HG03460 (cell line): ENCODE data around the gene FTH1.
"Not testable (repeated sequence)": the region's sequence is repeated elsewhere in the genome, so short reads cannot be mapped to it uniquely, and the experiment has no call there.

ENCODE experiments used
- ATAC-seq: cut with Tn5 transposase; IDR thresholded peaks from one replicate; pipeline ENCODE4 v1.9.1; 2021; ENCODE audit not compliant: unreplicated experiment

Gene FTH1

GRCh38 chr11:61964058-61964665, 3.3 kb downstream of the FTH1 start:
- no peak for ATAC-seq

DNA sequence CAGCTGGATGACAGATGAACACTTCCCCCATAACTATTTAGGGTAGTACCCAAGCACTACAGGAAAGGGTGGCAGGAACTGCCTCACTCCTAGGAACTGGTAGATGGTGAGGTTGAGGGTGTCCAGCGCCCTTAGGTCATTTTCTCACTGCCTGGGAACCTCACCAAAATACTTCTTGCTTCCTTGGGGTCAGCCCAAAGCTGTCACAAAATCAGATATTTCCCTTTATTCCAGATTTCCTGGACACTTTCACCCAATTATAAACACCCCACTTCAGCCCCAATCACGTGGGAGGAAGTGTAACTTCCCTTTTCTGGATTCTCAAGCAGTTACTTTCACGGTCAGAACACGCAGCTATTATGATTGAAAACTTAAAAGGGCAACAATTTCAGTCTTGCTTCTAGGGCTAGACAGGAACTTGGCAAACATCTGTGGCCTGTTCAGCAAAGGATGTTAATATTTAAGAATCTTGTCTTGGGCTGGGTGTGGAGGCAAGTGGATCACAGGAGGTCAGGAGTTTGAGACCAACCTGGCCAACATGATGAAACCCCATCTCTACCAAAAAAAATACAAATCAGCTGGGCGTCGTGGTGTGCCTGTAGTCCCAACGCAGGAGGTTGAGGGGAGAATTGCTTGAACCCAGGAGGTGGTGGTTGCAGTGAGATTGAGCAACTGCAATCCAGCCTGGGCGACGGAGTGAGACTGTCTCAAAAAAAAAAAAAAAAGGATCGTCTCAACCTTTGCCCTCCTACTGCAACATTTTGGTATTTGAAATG, 4.0 kb downstream of the FTH1 start:
- peak; percentile 31 for ATAC-seq

- no peak for ATAC-seq
These were observed 4.5 kb downstream of the FTH1 start for GRCh38 chr11:61963016-61963281.

- no peak for ATAC-seq
These were observed 5.0 kb downstream of the FTH1 start for GRCh38 chr11:61962213-61963015.

DNA sequence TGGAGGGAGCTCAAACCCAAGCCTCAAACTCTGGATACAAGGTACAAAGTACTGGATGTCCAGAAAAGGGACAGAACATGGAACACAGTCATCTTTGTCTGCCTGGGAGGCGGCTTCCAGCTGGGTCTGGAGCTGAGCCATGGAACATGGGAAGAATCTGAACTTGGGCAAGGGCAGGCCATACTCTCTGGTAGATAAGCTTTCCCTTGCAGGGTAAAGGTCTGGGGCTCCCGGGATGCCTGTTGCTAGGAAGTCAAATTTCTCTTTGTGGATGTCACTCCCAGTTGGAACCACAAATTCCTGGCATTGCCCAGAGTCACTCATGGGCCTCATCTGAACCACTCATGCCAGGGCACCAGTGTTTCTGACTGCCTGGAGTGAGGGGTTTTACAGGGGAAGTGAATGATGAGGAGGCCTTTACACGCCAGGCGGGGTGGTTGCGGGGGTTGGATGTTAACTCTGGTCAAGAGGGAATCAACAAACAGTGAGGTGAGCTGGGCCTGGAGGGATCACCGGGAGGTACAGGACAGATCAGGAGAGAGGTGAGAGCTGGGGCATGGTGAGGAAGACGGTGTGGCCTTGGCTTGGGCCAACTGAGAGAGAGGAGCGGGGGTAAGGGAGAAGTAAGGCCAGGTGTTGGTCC, 5.7 kb downstream of the FTH1 start:
- no peak for ATAC-seq

- no peak for ATAC-seq
These were observed 6.9 kb downstream of the FTH1 start for GRCh38 chr11:61960532-61960931.

GRCh38 chr11:61959678-61960077, 7.8 kb downstream of the FTH1 start:
- ATAC-seq, result no peak

DNA sequence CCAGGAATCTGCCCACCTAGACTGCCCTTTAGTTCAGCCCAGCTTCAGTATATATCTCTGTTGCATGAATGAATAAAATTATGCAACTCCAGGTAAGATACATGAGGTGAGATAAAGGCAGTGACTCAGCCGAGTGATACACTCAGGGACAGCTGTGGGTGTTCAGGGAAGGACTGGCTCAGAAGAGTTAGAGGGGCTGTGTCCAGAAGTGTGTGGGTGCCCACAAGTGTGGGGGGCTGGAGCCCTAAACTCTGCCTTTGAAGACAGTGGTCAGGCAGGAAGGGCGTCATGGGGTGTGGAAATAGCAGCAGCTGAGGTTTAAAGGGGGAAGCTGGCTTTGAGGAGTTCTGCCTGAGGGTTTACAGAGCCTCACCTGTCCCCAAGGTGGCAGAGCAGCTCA, 8.3 kb downstream of the FTH1 start:
- ATAC-seq, result no peak

- no peak for ATAC-seq
These were observed 8.8 kb downstream of the FTH1 start for GRCh38 chr11:61958590-61958989.

DNA sequence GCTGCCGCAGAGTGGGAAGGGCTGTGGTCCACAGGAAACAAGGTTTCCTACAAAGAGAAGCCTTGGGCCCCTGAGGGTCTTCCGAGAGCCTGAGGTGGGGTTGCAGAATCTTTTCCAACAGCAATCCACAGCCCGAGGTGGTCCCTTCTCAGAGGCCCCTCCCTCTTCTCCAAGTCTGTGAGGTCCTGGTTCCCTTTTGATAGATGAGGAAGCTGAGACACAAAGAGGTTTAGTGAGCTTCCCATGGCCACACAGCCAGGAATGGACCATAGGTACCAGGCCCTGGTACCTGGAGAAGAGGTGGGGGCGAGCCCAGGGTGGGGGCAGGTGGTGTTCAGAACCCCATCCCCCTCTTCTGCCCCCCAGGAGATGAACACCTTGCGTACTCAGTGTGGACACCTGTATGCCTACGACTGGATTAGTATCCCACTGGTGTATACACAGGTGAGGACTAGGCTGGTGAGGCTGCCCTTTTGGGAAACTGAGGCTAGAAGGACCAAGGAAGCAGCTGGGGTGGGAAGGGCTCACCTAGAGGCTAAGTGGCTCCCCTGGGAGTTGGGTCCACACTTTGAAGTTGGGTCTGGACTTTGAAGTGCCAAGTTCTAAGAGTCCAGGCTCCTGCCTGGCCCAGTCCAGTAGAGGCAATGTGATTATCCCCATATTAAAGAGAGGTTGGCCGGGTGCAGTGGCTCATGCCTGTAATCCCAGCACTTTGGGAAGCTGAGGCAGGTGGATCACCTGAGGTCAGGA, 10.2 kb downstream of the FTH1 start:
- ATAC-seq, result no peak

- ATAC-seq, result no peak
These were observed 11.0 kb downstream of the FTH1 start for GRCh38 chr11:61956191-61957020.

DNA sequence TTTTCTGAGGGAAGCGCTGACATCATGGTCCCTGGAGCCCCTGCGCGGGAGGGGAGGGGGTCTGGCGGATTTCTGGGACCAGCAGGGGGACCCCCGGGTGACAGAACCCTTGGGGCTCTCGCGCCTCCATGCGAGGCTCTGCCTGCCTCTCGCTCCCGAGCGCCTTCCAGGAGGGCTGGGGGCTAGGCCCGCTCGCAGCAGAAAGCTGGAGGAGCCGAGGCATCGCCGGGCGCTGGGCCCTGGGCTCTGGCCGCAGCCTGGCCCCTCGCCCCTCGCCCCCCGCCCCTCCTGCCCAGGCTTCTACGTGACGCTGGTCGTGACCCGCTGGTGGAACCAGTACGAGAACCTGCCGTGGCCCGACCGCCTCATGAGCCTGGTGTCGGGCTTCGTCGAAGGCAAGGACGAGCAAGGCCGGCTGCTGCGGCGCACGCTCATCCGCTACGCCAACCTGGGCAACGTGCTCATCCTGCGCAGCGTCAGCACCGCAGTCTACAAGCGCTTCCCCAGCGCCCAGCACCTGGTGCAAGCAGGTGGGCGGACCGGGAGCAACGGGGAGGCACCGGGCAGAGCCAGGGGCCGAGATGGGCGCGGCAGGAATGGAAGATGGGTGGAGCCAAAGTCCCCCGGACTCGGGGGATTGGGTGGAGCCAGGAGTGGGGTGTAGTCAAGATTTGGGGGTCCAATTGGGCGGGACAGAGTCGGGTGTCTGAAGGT, 11.9 kb downstream of the FTH1 start:
- no peak for ATAC-seq

- no peak for ATAC-seq
These were observed 12.5 kb downstream of the FTH1 start for GRCh38 chr11:61954851-61955421.

DNA sequence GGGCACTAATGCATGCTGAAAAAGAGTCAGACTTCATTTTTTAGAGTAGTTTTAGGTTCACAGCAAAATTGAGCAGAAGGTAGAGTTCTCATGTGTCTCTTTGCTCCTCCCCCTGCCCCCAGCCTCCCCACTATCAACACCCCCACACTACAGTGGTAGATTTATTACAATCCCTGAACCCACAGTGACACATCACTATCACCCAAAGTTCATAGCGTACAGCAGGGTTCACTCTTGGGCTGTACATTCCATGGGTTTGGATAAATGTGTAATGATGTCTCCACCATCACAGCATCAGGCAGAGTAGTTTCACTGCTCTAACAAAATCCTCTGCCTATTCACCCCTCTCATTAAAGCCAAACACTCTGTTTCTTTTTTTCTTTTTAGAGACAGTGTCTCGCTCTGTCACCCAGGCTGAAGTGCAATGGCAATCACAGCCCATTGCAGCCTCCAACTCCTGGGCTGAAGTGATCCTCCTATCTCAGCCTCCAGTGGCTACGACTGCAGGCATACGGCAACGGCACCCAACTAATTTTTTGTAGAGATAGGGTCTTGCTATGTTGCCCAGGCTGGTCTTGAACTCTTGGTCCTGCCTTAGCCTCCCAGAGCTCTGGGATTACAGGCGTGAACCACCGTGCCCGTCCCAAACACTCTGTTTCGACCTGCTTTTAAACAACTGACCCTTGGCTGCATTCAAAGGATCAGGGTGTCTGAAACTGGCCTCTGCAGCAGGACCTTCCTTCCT, 13.2 kb downstream of the FTH1 start:
- ATAC-seq, result no peak

GRCh38 chr11:61953632-61954031, 13.8 kb downstream of the FTH1 start:
- not testable (repeated sequence) for ATAC-seq

DNA sequence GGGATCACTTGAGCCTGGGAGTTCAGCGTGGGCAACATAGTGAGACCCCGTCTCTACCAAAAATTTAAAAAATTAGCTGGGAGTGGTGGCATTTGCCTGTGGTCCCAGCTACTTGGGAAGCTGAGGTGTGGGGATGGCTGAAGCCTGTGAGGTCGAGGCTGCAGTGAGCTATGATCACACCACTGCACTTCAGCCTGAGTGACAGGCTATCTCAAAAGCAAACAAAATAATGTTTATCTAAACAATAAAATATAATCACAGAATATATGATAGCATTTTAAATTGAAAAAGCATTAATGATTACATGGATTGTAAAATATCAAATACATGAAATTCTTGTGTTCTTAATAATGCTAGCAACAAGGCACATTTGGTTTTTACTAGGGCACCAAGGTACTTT, 14.6 kb downstream of the FTH1 start:
- ATAC-seq, result no peak

DNA sequence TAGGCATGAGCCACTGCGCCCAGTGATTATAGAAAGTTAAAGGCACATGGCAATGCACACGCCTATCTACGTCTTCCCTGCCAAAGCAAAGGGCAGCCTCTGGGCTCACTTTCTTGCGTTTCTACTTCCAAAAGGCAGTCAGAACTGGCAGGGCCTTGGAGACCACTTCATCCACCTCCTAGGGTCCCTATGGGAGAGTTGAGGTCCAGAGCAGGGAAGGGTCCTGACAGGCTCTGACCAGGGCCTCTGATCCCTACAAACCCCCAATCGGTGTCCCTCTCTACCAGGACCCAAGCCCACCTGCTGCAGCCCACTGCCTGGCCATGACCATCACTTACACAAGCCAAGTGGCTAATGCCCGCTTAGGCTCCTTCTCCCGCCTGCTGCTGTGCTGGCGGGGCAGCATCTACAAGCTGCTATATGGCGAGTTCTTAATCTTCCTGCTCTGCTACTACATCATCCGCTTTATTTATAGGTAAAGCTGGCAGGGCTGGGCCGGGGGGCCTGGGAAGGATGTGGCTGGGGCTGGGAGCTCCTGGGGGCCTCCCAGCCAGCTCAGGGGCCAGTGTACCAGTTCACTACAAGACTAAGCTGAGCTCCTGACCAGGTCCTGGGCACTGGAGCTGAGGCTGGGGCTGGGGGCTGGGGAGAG, 15.8 kb downstream of the FTH1 start:
- no peak for ATAC-seq

- ATAC-seq, result no peak
These were observed 17.3 kb downstream of the FTH1 start, which contains the start of gene BEST1 for GRCh38 chr11:61950035-61950547. TSS of gene BEST1 (plus strand) at chr11:61950351. CDS start at chr11:61951807, 1,456 bp downstream.
